NCI-H146 (cell line): Measurements from ENCODE around the gene TFAP2D.

ENCODE experiments used
- DNase-seq: peaks from one replicate; lab custom pipeline; 2025; lab: John Stamatoyannopoulos, UW

Gene TFAP2D

GRCh38 chr6:50713226-50713625 lies at the start of gene TFAP2D:
Gene TFAP2D, plus strand, starts transcription at chr6:50713526. Its CDS starts 530 bp downstream, at chr6:50714056.
- no peak for DNase-seq

- DNase-seq: no peak
Measured at GRCh38 chr6:50663806-50664205, 49.5 kb upstream of the TFAP2D start.

- DNase-seq: no peak
Measured at GRCh38 chr6:50666089-50666488, 47.2 kb upstream of the TFAP2D start.

GRCh38 chr6:50681213-50681824 lies 32.0 kb upstream of the TFAP2D start:
- DNase-seq: no peak

GRCh38 chr6:50689210-50689609 lies 24.1 kb upstream of the TFAP2D start:
- DNase-seq: no peak

- DNase-seq: no peak
Measured at GRCh38 chr6:50691814-50692495, 21.4 kb upstream of the TFAP2D start.

GRCh38 chr6:50698546-50698945 lies 14.8 kb upstream of the TFAP2D start:
- no peak for DNase-seq

- no peak for DNase-seq
Measured at GRCh38 chr6:50699051-50699775, 14.1 kb upstream of the TFAP2D start.

- DNase-seq: no peak
Measured at GRCh38 chr6:50706575-50706974, 6.8 kb upstream of the TFAP2D start.

- DNase-seq: no peak
Measured at GRCh38 chr6:50707191-50707590, 6.1 kb upstream of the TFAP2D start.

- DNase-seq: no peak
Measured at GRCh38 chr6:50707652-50708300, 5.5 kb upstream of the TFAP2D start.

- no peak for DNase-seq
Measured at GRCh38 chr6:50708664-50709365, 4.5 kb upstream of the TFAP2D start.

- no peak for DNase-seq
Measured at GRCh38 chr6:50709366-50709734, 4.0 kb upstream of the TFAP2D start.

- DNase-seq: no peak
Measured at GRCh38 chr6:50711686-50712085, 1.6 kb upstream of the TFAP2D start.

- DNase-seq: no peak
Measured at GRCh38 chr6:50712291-50712690, 1.0 kb upstream of the TFAP2D start.

- DNase-seq: no peak
Measured at GRCh38 chr6:50713977-50714486, 706 bp downstream of the TFAP2D start.

- DNase-seq: no peak
Measured at GRCh38 chr6:50714487-50715379, 1.4 kb downstream of the TFAP2D start.

- no peak for DNase-seq
Measured at GRCh38 chr6:50716899-50717509, 3.7 kb downstream of the TFAP2D start.

GRCh38 chr6:50717734-50718457 lies 4.6 kb downstream of the TFAP2D start:
- DNase-seq: no peak

GRCh38 chr6:50718566-50718965 lies 5.2 kb downstream of the TFAP2D start:
- DNase-seq: no peak
